SU-DHL-6 (cell line): ENCODE data around the gene ACKR2.

Experiments
- H2AFZ ChIP-seq: fragments of 200-600 bp; sonication (generic); 2 replicates; pipeline ENCODE4 v1.6.1; 2014; ENCODE audit warnings: low read depth, mild to moderate bottlenecking, moderate library complexity, mixed read lengths, antibody characterized with exemption, low read length; ENCODE audit not compliant: severe bottlenecking
- H3F3A ChIP-seq: fragments of 200-600 bp; shearing (Covaris generic); 2 replicates; pipeline ENCODE4 v1.6.0; 2016; ENCODE audit warnings: antibody characterized with exemption, mild to moderate bottlenecking; ENCODE audit not compliant: insufficient read depth
- H3K27ac ChIP-seq: fragments of 200-600 bp; sonication (generic); 2 replicates; pipeline ENCODE4 v1.5.1; 2016; ENCODE audit warnings: low read depth, mild to moderate bottlenecking, low read length, moderate library complexity, mixed read lengths
- H3K27me3 ChIP-seq: fragments of 200-600 bp; sonication (generic), shearing (Covaris generic); 2 replicates; pipeline ENCODE4 v1.6.0; 2014; ENCODE audit warnings: mild to moderate bottlenecking, low read length
- H3K36me3 ChIP-seq: fragments of 200-600 bp; sonication (generic); 2 replicates; pipeline ENCODE4 v1.6.1; 2014; ENCODE audit warnings: mild to moderate bottlenecking, low read length, mixed read lengths
- H3K4me2 ChIP-seq: fragments of 300-600, 200-600 bp; shearing (Covaris generic), sonication (generic); 2 replicates; pipeline ENCODE4 v1.6.0; 2014; ENCODE audit warnings: low read length, low read depth, mild to moderate bottlenecking; ENCODE audit not compliant: poor library complexity, severe bottlenecking
- H3K4me3 ChIP-seq: fragments of 200-600 bp; sonication (generic); 2 replicates; pipeline ENCODE4 v1.5.1; 2014; ENCODE audit warnings: antibody characterized with exemption, low read length, mild to moderate bottlenecking, mixed read lengths; ENCODE audit not compliant: insufficient read depth, poor library complexity, severe bottlenecking
- H3K79me2 ChIP-seq: fragments of 200-600 bp; sonication (generic); 2 replicates; pipeline ENCODE4 v1.6.1; 2014; ENCODE audit warnings: mild to moderate bottlenecking, low read length, moderate library complexity; ENCODE audit not compliant: insufficient read depth
- H3K9ac ChIP-seq: fragments of 200-600 bp; sonication (generic); 2 replicates; pipeline ENCODE4 v1.7.0; 2014; ENCODE audit warnings: mild to moderate bottlenecking, low read length
- H3K9me2 ChIP-seq: fragments of 200-600 bp; sonication (generic); replicated peaks from 2 replicates; pipeline ENCODE4 v1.6.1; 2014; ENCODE audit warnings: low read length; ENCODE audit not compliant: insufficient read depth
- H3K9me3 ChIP-seq: fragments of 200-600 bp; sonication (generic); 2 replicates; pipeline ENCODE4 v1.6.1; 2014; ENCODE audit warnings: low read length, mixed read lengths; ENCODE audit not compliant: insufficient read depth
- H4K20me1 ChIP-seq: fragments of 200-600 bp; sonication (generic); 2 replicates; pipeline ENCODE4 v1.6.1; 2014; ENCODE audit warnings: low read depth, mild to moderate bottlenecking, antibody characterized with exemption, low read length, moderate library complexity, mixed read lengths
- EZH2phosphoT487 ChIP-seq: fragments of 200-600 bp; sonication (generic), shearing (Covaris generic); conservative IDR thresholded peaks from 2 replicates; pipeline ENCODE4 v1.6.1; 2018; ENCODE audit warnings: mild to moderate bottlenecking, antibody characterized with exemption, low read length, moderate library complexity, mixed read lengths
- TF ChIP-seq, protein P1 (sequence below): fragments of 200-600 bp; sonication (generic); IDR thresholded peaks from one replicate; pipeline ENCODE4 v1.5.1; 2017; ENCODE audit warnings: antibody characterized with exemption, mild to moderate bottlenecking, low read length, moderate library complexity; ENCODE audit not compliant: insufficient read depth, poor library complexity, severe bottlenecking

ACKR2 gene

DNA sequence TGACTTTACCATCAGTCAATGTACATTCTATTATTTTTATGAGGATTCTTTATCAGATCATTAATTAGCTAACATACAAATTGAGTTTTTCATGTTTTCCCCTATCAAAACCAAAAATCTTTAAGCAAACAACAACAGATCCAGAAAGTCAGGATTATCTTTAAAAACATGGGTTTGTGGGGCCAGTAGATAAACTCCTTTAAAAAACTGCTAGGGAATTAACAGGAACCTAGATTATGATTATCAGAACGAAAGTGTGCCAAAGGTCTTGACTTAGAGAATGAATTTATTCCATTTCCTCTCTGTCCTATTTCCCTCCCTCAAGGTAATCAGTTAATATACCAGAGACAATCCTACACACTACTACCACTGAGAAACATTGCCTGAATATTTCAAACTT, 23.0 kb upstream of the ACKR2 start:
- Histone ChIP-seq H3F3A (peaks cover 6% of the 10 kb centered on the region; the same call in 1 of the 2 replicates), H3K4me2 (no peak overlapping the region), H3K9me3 (no peaks in the 10 kb centered on the region), H3K27me3 (no peaks in the 10 kb centered on the region), H3K4me3 (no peak overlapping the region), H3K9me2 (no peaks in the 10 kb centered on the region), H2AFZ (no peak overlapping the region), H3K27ac (no peak overlapping the region), H3K36me3 (peaks cover 36% of the 10 kb centered on the region; the same call in 1 of the 2 replicates), H4K20me1 (no peaks in the 10 kb centered on the region; the same call in 1 of the 2 replicates), H3K9ac (no peak overlapping the region), H3K79me2 (peaks cover 14% of the 10 kb centered on the region; the same call in 1 of the 2 replicates)
- TF ChIP-seq, protein P1, sequence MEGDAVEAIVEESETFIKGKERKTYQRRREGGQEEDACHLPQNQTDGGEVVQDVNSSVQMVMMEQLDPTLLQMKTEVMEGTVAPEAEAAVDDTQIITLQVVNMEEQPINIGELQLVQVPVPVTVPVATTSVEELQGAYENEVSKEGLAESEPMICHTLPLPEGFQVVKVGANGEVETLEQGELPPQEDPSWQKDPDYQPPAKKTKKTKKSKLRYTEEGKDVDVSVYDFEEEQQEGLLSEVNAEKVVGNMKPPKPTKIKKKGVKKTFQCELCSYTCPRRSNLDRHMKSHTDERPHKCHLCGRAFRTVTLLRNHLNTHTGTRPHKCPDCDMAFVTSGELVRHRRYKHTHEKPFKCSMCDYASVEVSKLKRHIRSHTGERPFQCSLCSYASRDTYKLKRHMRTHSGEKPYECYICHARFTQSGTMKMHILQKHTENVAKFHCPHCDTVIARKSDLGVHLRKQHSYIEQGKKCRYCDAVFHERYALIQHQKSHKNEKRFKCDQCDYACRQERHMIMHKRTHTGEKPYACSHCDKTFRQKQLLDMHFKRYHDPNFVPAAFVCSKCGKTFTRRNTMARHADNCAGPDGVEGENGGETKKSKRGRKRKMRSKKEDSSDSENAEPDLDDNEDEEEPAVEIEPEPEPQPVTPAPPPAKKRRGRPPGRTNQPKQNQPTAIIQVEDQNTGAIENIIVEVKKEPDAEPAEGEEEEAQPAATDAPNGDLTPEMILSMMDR: no peak
- no peak for TF ChIP-seq EZH2phosphoT487

DNA sequence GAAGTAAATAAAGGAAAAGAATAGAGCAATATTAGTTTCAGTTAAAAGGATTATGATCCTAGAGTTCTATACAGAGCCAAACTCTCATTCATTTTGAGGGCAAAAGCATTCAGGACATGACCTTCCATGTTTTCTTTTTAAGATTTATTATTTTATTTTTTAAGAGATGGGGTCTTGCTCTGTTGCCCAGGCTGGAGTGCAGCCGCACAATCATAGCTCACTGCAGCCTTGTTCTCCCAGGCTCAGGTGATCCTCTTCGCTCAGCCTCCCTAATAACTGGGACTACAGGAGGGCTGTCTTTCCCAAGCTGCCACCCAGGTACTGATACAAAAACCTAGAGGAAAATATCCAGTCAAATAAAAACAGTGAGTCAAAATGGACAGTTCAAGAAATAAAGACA, 22.6 kb upstream of the ACKR2 start:
- Histone ChIP-seq H3K27me3 (no peaks in the 10 kb centered on the region), H3K79me2 (peaks cover 14% of the 10 kb centered on the region; the same call in 1 of the 2 replicates), H4K20me1 (no peaks in the 10 kb centered on the region; the same call in 1 of the 2 replicates), H3K4me2 (no peak overlapping the region), H3K9me3 (no peaks in the 10 kb centered on the region), H2AFZ (no peak overlapping the region), H3F3A (peaks cover 6% of the 10 kb centered on the region; the same call in 1 of the 2 replicates), H3K27ac (no peak overlapping the region), H3K9ac (no peak overlapping the region), H3K4me3 (no peak overlapping the region), H3K36me3 (peaks cover 39% of the 10 kb centered on the region; the same call in 1 of the 2 replicates), H3K9me2 (no peaks in the 10 kb centered on the region)
- TF ChIP-seq, protein P1: no peak
- no peak for TF ChIP-seq EZH2phosphoT487

DNA sequence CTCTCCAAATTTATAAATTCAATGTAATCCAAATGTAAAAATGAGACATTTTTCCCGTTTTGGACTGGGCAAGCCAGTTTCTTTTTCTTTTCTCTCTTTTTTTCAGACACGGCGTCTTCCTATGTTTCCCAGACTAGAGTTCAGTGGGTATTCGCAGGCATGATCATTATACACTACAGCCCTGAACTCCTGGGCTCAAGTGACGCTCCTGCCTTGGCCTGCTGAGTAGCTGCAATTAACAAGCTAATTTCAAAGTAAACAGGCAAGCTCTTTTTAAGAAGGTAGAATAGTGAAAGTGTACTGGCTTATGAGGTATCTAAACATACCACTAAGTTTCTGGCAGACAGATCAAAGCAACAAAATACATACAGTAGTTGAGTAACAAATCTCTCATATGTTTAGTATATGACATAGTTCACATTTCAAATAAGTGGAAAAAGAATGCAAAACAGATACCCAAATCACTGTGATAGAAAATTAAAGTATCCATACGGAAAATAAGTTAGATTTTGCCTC, 18.5 kb upstream of the ACKR2 start:
- Histone ChIP-seq H3K4me2 (no peak overlapping the region), H3K9ac (no peak overlapping the region), H3K4me3 (no peak overlapping the region), H3F3A (no peaks in the 10 kb centered on the region; the same call in 1 of the 2 replicates), H2AFZ (no peak overlapping the region), H3K27ac (no peak overlapping the region), H3K27me3 (no peaks in the 10 kb centered on the region), H3K9me2 (no peaks in the 10 kb centered on the region), H3K36me3 (peaks cover 25% of the 10 kb centered on the region; the same call in 1 of the 2 replicates), H3K9me3 (no peaks in the 10 kb centered on the region), H4K20me1 (no peaks in the 10 kb centered on the region; the same call in 1 of the 2 replicates), H3K79me2 (peaks cover 38% of the 10 kb centered on the region)
- TF ChIP-seq EZH2phosphoT487: no peak
- TF ChIP-seq, protein P1: no peak
